C4-2B (cell line): Measurements from ENCODE around the gene SLC28A1.
A peak's percentile ranks its signal among the peaks of the same experiment; 100 is the strongest.

ENCODE experiments used
- H3K27ac ChIP-seq: fragments of 450-650 bp; 2 replicates; pipeline ENCODE4 v1.5.1; 2017
- CTCF ChIP-seq: fragments of 450-650 bp; conservative IDR thresholded peaks from 2 replicates; pipeline ENCODE4 v1.5.1; 2017; ENCODE audit warnings: mild to moderate bottlenecking
- ZFX ChIP-seq: fragments of 450-650 bp; IDR thresholded peaks from 2 replicates; pipeline ENCODE4 v1.6.1; 2017

The SLC28A1 gene

GRCh38 chr15:84975871-84976351, 91.4 kb downstream of the SLC28A1 start:
- TF ChIP-seq ZFX (no peak), CTCF (no peak)

GRCh38 chr15:84976746-84977345, 92.4 kb downstream of the SLC28A1 start:
- H3K27ac ChIP-seq, result no peak overlapping the region
- TF ChIP-seq ZFX (no peak), CTCF (no peak)

More at GRCh38 chr15:84975871-84976351, 91.4 kb downstream of the SLC28A1 start:
- no peak overlapping the region for H3K27ac ChIP-seq

- TF ChIP-seq ZFX, result no peak
- TF ChIP-seq CTCF, result no peak
- H3K27ac ChIP-seq, result peak overlapping the region; percentile 80
These were observed 95.2 kb downstream of the SLC28A1 start for GRCh38 chr15:84979651-84980050.

GRCh38 chr15:84980196-84981053, 96.0 kb downstream of the SLC28A1 start:
- TF ChIP-seq CTCF, result no peak
- peak; percentile 50; the same call in 1 of the 2 replicates for TF ChIP-seq ZFX
- H3K27ac ChIP-seq, result peak overlapping the region; percentile 80

GRCh38 chr15:84981054-84981710, 96.7 kb downstream of the SLC28A1 start:
- peak overlapping the region; percentile 80 for H3K27ac ChIP-seq
- no peak for TF ChIP-seq CTCF

GRCh38 chr15:84981711-84982300, 97.3 kb downstream of the SLC28A1 start, which contains the start of gene PDE8A:
TSS of gene PDE8A (plus strand) at chr15:84981856. CDS start at chr15:84982163, 307 bp downstream.
- H3K27ac ChIP-seq, result peak within 1 kb of the TSS; percentile 80
- TF ChIP-seq CTCF (no peak), ZFX (peak; percentile 66)
